Sciatic nerve (tissue), 2 donors: Measurements from ENCODE around the gene SPATA24. TPM values are rescaled to one million over a fixed set of nuclear protein-coding genes. Genes with fewer than 3 reads are reported as not detected.
"Not testable (repeated sequence)": the region's sequence is repeated elsewhere in the genome, so short reads cannot be mapped to it uniquely, and the experiment has no call there.

Source experiments
- ATAC-seq: fragments of 200-7000 bp; cut with Tn5 transposase; one replicate; pipeline ENCODE4 v1.9.1; 2020; ENCODE audit warnings: mild to moderate bottlenecking, moderate library complexity
- DNase-seq: peaks from one replicate; pipeline ENCODE4 v3.0.0-alpha.2; 2020; ENCODE audit warnings: low spot score
- intact Hi-C: fragments of 100-400 bp; cut with DNase I; formaldehyde crosslinking; loops from one replicate; pipeline ENCODE4 v1.14.2; 2022
- total RNA-seq: library from RNA; stranded (reverse); fragmentation: NEBNext Ultra II Directional; extraction: Animal tissue kit (Norgen Biotek cat#: 25700); gene quantifications from one replicate; pipeline ENCODE4 v1.2.1, GENCODE V29; 2021
- donor health status: DM: no; HTN: no; CAD: no.
- donor health status: DM: no; HTN: no; CAD: no.

Gene SPATA24
- total RNA-seq, 1 donor from 2014 or later, result 4.0 TPM

GRCh38 chr5:139387611-139388197 is 16.2 kb downstream of the SPATA24 start:
- DNase-seq, result no peak

GRCh38 chr5:139386956-139387355 is 16.9 kb downstream of the SPATA24 start:
- DNase-seq, result peak; percentile 30
- ATAC-seq, result not testable (repeated sequence)

More at GRCh38 chr5:139387611-139388197, 16.2 kb downstream of the SPATA24 start:
- intact Hi-C loops, result no loop called here
- no peak for ATAC-seq

GRCh38 chr5:139386050-139386438 is 17.8 kb downstream of the SPATA24 start:
- intact Hi-C loops, result no loop called here
- DNase-seq (no peak), ATAC-seq (no peak)

More at GRCh38 chr5:139386956-139387355, 16.9 kb downstream of the SPATA24 start:
- intact Hi-C loops, result not testable (repeated sequence)

- no peak for DNase-seq
- ATAC-seq, result peak; percentile 36
- intact Hi-C loops, result no loop called here
These were observed 18.5 kb downstream of the SPATA24 start for GRCh38 chr5:139385061-139386049.

GRCh38 chr5:139384591-139385051 is 19.3 kb downstream of the SPATA24 start:
- DNase-seq (no peak), ATAC-seq (peak; percentile 4)
- intact Hi-C loops, result no loop called here

- intact Hi-C loops, result no loop called here
- ATAC-seq (peak; percentile 5), DNase-seq (no peak)
These were observed 19.8 kb downstream of the SPATA24 start for GRCh38 chr5:139383993-139384590.

GRCh38 chr5:139383275-139383992 is 20.5 kb downstream of the SPATA24 start, which contains the start of gene SLC23A1:
Gene SLC23A1 (minus strand): TSS chr5:139383297. CDS start chr5:139383253, 44 bp downstream.
- intact Hi-C loops, result no loop called here
- ATAC-seq (no peak), DNase-seq (no peak)

GRCh38 chr5:139382807-139383206 is 21.1 kb downstream of the SPATA24 start:
- DNase-seq (no peak), ATAC-seq (no peak)
- intact Hi-C loops, result no loop called here

- no peak for ATAC-seq
- DNase-seq, result no peak
- intact Hi-C loops, result no loop called here
These were observed 21.8 kb downstream of the SPATA24 start for GRCh38 chr5:139381837-139382761.

GRCh38 chr5:139379626-139380449 is 24.1 kb downstream of the SPATA24 start:
- DNase-seq, result no peak
- no peak for ATAC-seq
- intact Hi-C loops, result no loop called here

GRCh38 chr5:139378941-139379361 is 24.9 kb downstream of the SPATA24 start:
- ATAC-seq, result no peak
- DNase-seq, result peak; percentile 21
- intact Hi-C loops, result no loop called here

- ATAC-seq (no peak), DNase-seq (peak; percentile 59)
- intact Hi-C loops, result no loop called here
These were observed 25.6 kb downstream of the SPATA24 start for GRCh38 chr5:139378101-139378825.

- ATAC-seq (no peak), DNase-seq (peak; percentile 28)
- intact Hi-C loops, result no loop called here
These were observed 26.7 kb downstream of the SPATA24 start for GRCh38 chr5:139377226-139377625.

- DNase-seq (no peak), ATAC-seq (no peak)
- intact Hi-C loops, result no loop called here
These were observed 27.5 kb downstream of the SPATA24 start for GRCh38 chr5:139376364-139376763.

- ATAC-seq (no peak), DNase-seq (no peak)
These were observed 29.0 kb downstream of the SPATA24 start for GRCh38 chr5:139374909-139375308.

More at GRCh38 chr5:139374909-139375308, 29.0 kb downstream of the SPATA24 start:
- intact Hi-C loops, result no loop called here
